Panc1 (cell line): ENCODE data around the gene ATP13A3. TPM values are rescaled to one million over a fixed set of nuclear protein-coding genes. Genes with fewer than 3 reads are reported as not detected.

Experiments used
- ATAC-seq: fragments of 200-7000 bp; cut with Tn5 transposase; 2 replicates; pipeline ENCODE4 v1.9.1; 2020; ENCODE audit warnings: mild to moderate bottlenecking, moderate library complexity
- BruUV-seq: library from RNA; stranded (reverse); fragments of 400-500 nt; replicated peaks from 2 replicates; lab custom pipeline; 2021; lab: Mats Ljungman, UMichigan
- CTCF ChIA-PET: fragments of 300-600 bp; sonication (Branson Sonifier 250); formaldehyde crosslinking; loops from one replicate; lab custom pipeline; 2022; ENCODE audit warnings: antibody characterized with exemption; lab: Charles Lee
- POLR2A ChIA-PET: fragments of 300-600 bp; sonication (Branson Sonifier 250); formaldehyde crosslinking; loops from one replicate; lab custom pipeline; 2022; ENCODE audit warnings: antibody characterized with exemption; lab: Charles Lee
- DNase-seq: peaks from one replicate; pipeline ENCODE4 v3.0.0-alpha.2; 2010; ENCODE audit warnings: low read depth, low spot score
- H3K27ac ChIP-seq: 2 replicates; pipeline ENCODE4 v1.5.1; 2011; ENCODE audit warnings: mild to moderate bottlenecking, low read length, inconsistent platforms
- H3K27me3 ChIP-seq: fragments of 200-500 bp; sonication (Bioruptor generic); 2 replicates; pipeline ENCODE4 v1.6.0; 2014; ENCODE audit warnings: low read length, inconsistent platforms; ENCODE audit not compliant: control insufficient read depth, insufficient read depth
- H3K36me3 ChIP-seq: fragments of 200-500 bp; sonication (Bioruptor generic); 2 replicates; pipeline ENCODE4 v1.5.1; 2014; ENCODE audit warnings: inconsistent platforms, mild to moderate bottlenecking, low read length, moderate library complexity; ENCODE audit not compliant: control insufficient read depth, insufficient read depth
- H3K4me1 ChIP-seq: 2 replicates; pipeline ENCODE4 v1.5.1; 2011; ENCODE audit warnings: inconsistent platforms, mild to moderate bottlenecking, low read length, moderate library complexity; ENCODE audit not compliant: control insufficient read depth, insufficient read depth
- H3K4me3 ChIP-seq, 2 experiments: 2 replicates each; pipeline ENCODE4 v1.5.1; 2011 to 2012; ENCODE audit warnings: low read depth in 2 of 2, low read length in 2 of 2, mild to moderate bottlenecking in 2 of 2, inconsistent platforms in 1 of 2, moderate library complexity in 1 of 2
- H3K9me3 ChIP-seq: fragments of 200-500 bp; sonication (Bioruptor generic); 2 replicates; pipeline ENCODE4 v1.5.1; 2014; ENCODE audit warnings: low read depth, mild to moderate bottlenecking, inconsistent platforms, low read length, moderate library complexity; ENCODE audit not compliant: control insufficient read depth, insufficient read depth
- CTCF ChIP-seq: fragments of 450-650 bp; IDR thresholded peaks from 2 replicates; pipeline ENCODE4 v1.5.1; 2017; ENCODE audit warnings: mild to moderate bottlenecking
- POLR2AphosphoS5 ChIP-seq: IDR thresholded peaks from 2 replicates; pipeline ENCODE4 v1.6.1; 2012; ENCODE audit warnings: mild to moderate bottlenecking, low read depth, low read length, moderate library complexity
- SIN3A ChIP-seq: IDR thresholded peaks from 2 replicates; pipeline ENCODE4 v1.6.1; 2012; ENCODE audit warnings: low read depth, mild to moderate bottlenecking, low read length, moderate library complexity, borderline replicate concordance; ENCODE audit not compliant: insufficient read depth
- TCF7L2 ChIP-seq: IDR thresholded peaks from 2 replicates; pipeline ENCODE4 v1.6.1; 2011; ENCODE audit warnings: mild to moderate bottlenecking, low read depth, low read length, inconsistent platforms
- in situ Hi-C: cut with HindIII; loops from 2 replicates; pipeline ENCODE4 v1.10.0; 2016; ENCODE audit warnings: low sequenced_read_pairs, low pct_unique_long_range_greater_than_20kb
- intact Hi-C: fragments of 100-400 bp; cut with micrococcal nuclease; formaldehyde crosslinking; loops from one replicate; pipeline ENCODE4 v1.10.0; 2022; ENCODE audit not compliant: unreplicated experiment
- total RNA-seq: library from RNA; stranded (reverse); gene quantifications from one replicate; pipeline ENCODE4 v1.2.1, GENCODE V29; 2021; ENCODE audit not compliant: unreplicated experiment
- TF ChIP-seq, protein P1 (sequence below), 2 experiments: IDR thresholded peaks; 2 replicates each; pipeline ENCODE4 v1.6.1; 2011 to 2012; ENCODE audit warnings: low read depth in 2 of 2, control low read depth in 1 of 2, low read length in 1 of 2, mild to moderate bottlenecking in 1 of 2, moderate library complexity in 1 of 2; ENCODE audit not compliant: insufficient read depth in 1 of 2

ATP13A3 gene
- total RNA-seq, 1 experiment from 2014 or later: 169 TPM

- ATAC-seq (no peak), DNase-seq (no peak)
- peaks cover 23% of the 10 kb centered on the region for H3K4me1 ChIP-seq
- H3K27ac ChIP-seq: no peak overlapping the region
- no peaks in the 10 kb centered on the region for H3K9me3 ChIP-seq
- TF ChIP-seq, protein P1, sequence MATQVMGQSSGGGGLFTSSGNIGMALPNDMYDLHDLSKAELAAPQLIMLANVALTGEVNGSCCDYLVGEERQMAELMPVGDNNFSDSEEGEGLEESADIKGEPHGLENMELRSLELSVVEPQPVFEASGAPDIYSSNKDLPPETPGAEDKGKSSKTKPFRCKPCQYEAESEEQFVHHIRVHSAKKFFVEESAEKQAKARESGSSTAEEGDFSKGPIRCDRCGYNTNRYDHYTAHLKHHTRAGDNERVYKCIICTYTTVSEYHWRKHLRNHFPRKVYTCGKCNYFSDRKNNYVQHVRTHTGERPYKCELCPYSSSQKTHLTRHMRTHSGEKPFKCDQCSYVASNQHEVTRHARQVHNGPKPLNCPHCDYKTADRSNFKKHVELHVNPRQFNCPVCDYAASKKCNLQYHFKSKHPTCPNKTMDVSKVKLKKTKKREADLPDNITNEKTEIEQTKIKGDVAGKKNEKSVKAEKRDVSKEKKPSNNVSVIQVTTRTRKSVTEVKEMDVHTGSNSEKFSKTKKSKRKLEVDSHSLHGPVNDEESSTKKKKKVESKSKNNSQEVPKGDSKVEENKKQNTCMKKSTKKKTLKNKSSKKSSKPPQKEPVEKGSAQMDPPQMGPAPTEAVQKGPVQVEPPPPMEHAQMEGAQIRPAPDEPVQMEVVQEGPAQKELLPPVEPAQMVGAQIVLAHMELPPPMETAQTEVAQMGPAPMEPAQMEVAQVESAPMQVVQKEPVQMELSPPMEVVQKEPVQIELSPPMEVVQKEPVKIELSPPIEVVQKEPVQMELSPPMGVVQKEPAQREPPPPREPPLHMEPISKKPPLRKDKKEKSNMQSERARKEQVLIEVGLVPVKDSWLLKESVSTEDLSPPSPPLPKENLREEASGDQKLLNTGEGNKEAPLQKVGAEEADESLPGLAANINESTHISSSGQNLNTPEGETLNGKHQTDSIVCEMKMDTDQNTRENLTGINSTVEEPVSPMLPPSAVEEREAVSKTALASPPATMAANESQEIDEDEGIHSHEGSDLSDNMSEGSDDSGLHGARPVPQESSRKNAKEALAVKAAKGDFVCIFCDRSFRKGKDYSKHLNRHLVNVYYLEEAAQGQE (IDR thresholded peaks at IDR 0.05; ENCODE audit: insufficient read depth in 1 of 2, low read depth in 2 of 2, low read length in 1 of 2): no peak
- BruUV-seq: no TSS peak
- peaks cover 8% of the 10 kb centered on the region for H3K36me3 ChIP-seq
- intact Hi-C loops: no loop called here
- in situ Hi-C loops: no loop called here
- no peak overlapping the region for H3K4me3 ChIP-seq
- ChIA-PET CTCF (no interaction called here), POLR2A (no interaction called here)
- H3K27me3 ChIP-seq: no peaks in the 10 kb centered on the region
These were observed 10.0 kb downstream of the ATP13A3 start for GRCh38 chr3:194476784-194477183.

- no peak for TF ChIP-seq TCF7L2
- TF ChIP-seq CTCF: no peak
- TF ChIP-seq SIN3A: no peak
- TF ChIP-seq, protein P1 (IDR thresholded peaks at IDR 0.05; ENCODE audit: insufficient read depth in 1 of 2, low read depth in 2 of 2, low read length in 1 of 2): no peak
- TF ChIP-seq POLR2AphosphoS5: no peak
- H3K4me1 ChIP-seq: peaks cover 16% of the 10 kb centered on the region
- no peak overlapping the region for H3K4me3 ChIP-seq
- no TSS peak for BruUV-seq
- peaks cover 5% of the 10 kb centered on the region for H3K36me3 ChIP-seq
- H3K27ac ChIP-seq: no peak overlapping the region
- DNase-seq (no peak), ATAC-seq (no peak)
- ChIA-PET CTCF (no interaction called here), POLR2A (no interaction called here)
- H3K9me3 ChIP-seq: no peaks in the 10 kb centered on the region
- intact Hi-C loops (no loop called here), in situ Hi-C loops (no loop called here)
- H3K27me3 ChIP-seq: no peaks in the 10 kb centered on the region
These were observed 10.8 kb downstream of the ATP13A3 start for GRCh38 chr3:194475978-194476377.
